Hematopoietic multipotent progenitor cell treated with erythropoietin and hydrocortisone succinate and interleukin-3 and kit ligand, for 15 days (in vitro differentiated cells): ENCODE results near the gene PMFBP1.

ENCODE experiments used
- DNase-seq: peaks from one replicate; pipeline ENCODE4 v3.0.0-alpha.2; 2015; ENCODE audit warnings: low spot score

PMFBP1 gene

DNA sequence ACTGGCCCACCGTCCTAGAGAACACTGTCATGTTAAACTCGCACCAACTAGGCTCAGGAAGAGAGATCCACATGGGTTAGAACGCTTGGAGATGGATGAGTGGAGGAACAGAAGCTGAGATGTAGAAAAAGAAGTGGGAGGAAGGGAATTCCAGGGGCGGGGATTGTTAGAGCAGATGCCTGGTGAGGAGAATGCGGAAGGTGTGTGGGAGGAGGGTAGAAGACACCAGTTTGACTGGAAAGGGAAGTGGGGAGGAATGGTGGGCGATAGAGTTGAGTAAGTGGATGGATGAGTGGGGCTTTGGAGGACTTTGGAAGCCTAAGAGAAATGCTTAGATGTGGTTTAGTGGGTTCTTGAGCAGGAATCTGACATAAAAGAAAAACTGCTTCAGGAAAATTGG, 40.9 kb downstream of the PMFBP1 start:
- no peak for DNase-seq

DNA sequence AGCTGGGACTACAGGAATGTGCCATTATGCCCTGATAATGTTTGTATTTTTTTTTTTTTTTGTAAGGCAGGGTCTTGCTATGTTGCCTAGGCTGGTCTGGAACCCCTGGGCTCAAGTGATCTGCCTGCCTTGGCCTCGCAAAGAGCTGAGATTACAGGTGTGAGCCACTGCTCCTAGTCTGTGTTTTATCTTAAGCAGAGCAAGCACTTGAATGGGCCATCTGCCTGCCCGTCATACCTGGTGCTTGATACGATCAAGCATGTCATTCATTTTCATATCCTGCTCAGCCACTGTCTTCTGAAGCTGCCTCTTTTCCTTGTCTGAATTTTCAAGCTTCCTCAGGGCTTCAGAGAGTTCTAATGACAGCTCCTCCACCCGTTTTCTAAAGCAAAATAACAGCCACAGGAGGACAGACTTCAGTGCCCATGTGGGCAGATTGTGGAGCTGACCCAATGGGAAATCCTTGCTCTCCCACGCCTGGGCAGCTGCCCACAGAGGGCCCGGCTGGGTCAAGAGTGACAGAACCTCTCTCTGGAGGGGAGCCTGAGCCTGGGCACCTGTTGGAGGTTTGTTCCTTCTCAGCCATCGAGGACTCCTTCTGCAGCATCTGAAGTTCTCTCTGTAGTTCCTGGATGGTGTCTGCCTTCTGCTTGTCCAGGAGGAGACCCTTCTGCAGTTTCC, 41.8 kb downstream of the PMFBP1 start:
- DNase-seq = no peak

DNA sequence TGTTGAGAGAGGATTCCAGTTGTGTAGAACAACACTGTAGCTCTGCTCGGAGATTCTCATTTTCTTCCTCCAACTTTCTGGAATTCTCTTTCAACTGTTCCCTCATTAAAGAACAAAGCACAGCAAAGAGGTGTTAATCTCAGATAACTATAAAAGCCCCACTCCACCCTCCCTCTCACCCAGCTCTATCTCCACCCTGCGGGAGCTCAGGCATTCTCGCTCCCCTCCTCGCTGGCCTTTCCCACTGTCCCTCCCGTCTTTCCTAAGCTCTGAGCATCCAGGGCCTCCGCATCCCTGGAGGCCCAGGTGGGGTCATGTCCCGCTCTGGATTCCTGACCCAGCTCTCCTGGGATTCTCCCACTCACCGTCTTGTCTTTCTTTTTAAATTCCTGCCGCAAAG, 43.3 kb downstream of the PMFBP1 start:
- no peak for DNase-seq

DNA sequence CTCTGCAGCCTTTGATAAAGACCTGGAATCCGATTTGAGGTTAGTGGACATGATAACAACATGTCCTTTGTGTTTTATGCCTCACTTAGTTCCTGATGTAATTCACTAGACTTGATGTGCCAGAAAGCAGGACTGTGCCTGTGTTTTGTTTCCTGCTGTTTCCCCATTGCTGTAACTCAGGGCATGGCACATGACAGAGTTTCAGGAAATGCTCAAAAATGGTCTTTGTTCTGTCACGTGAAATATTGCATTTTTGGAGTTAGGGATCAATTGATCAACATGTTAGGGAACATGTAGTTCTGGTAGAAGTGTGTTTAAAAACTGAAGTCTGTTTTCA, 45.6 kb downstream of the PMFBP1 start:
- DNase-seq = no peak

DNA sequence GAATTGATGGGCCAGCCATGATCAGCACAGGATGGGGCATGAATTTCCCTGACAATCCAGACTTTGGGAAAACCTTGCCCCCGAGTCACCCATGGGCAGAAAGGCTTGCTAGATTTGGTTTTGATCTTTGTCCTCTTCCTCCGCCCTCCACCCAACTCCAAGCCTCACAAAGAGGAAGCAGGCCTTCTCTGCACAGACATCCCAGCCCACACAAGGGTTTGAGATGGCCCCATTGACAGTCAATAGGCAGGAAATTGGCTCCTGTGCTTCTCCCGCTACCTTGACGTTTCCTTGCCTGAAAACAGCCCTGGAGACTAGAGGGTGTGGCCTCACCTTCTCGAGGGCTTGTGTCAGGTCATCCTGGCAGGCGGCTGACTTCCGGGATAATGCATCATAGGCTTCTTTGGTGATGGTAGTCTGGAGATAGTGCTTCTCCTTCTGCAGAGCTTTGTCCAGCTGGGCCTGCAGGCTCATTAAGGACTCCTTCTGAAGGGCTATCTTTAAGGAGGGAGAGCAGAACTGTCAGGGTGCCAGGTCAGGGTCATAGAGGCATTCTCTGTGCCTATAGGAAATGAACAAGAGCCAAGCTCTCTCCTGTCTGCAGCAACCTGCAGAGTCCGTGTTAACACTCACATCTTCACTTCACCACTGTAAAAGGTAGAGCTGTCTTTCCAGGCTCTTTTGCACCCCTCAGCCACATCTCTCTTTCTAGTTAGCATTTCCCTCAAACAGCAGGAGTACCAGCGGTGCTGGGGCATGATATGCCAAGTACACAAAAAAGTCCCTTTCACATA, 46.1 kb downstream of the PMFBP1 start:
- no peak for DNase-seq

DNA sequence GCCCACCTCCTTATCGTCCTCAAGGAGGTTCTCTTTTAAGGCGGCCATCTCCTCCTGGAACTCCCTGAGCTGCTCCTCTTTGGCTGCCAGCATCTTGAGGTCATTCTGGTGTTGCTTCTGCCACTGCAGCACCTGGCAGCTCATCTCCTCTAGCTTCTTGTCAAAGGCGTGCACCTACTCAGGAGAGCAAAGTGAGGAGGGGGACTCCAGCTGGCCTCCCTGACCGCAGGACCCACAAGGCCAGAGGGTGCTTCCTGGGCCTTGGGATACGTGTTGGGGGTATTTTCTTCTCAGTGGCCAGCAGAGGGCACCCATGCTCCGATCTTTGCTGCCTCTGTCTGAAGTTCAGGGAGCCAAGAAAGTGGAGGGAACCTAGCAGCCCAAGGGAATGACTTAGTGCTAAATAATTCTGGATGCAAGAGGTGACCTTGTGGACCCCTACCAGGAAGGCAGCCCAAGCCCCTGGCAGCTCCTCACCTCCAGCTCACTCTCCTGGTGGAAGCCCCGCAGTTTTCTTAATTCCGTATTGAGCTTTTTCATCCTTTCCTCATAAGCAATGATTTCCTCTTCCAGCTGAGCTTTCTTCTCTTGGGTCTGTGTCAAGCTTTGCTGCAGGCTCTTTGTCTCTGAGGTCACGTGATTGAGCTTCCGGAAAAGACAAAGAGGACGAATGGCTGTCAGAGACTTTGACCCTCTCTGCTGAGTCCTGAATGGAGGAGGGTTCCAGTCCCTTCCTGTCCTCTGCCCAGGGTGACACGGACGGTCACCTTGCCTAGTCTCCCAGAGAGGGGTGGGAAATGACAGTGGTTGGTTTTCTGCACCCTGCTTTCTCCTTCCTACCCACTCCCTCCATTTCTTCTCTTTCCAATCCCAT, 47.0 kb downstream of the PMFBP1 start:
- DNase-seq = peak; percentile 56

DNA sequence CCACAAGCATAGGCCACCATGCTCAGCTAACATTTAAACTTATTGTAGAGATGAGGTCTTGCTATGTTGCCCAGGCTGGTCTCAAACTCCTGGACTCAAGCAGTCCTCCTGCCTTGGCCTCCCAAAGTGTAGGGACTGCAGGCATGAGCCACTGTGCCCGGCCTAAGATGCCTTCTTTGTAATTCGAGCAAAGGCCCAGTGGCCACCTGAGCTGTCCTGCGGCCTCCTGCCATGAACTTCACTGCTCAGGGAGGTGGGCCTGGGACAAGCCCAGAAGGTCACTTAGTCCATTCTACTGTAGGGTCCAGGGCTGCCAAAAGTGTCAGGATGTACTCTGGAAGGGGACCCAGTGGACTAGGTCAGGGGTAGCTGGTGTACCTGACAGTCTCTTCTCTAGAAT, 47.8 kb downstream of the PMFBP1 start:
- DNase-seq = no peak

DNA sequence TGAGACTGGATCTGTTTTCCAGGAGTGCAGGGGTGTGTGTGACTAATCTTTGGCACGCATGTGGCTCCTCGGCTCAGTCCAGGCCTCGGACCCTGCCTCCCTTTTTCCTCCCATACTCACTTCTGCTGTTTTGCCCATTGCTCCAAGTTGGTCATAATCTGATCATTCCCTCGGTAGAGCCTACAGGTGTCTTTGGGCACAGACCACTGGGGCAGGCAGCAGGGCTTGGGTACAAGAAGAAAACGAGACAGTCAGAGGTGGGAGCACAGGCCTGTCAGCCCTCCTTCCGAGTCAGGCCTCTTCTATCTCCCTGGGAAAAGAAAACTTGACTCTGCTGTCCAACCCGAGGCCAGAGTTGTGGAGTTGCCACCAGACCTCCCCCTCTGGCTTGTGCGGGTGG, 48.5 kb downstream of the PMFBP1 start:
- DNase-seq = no peak

DNA sequence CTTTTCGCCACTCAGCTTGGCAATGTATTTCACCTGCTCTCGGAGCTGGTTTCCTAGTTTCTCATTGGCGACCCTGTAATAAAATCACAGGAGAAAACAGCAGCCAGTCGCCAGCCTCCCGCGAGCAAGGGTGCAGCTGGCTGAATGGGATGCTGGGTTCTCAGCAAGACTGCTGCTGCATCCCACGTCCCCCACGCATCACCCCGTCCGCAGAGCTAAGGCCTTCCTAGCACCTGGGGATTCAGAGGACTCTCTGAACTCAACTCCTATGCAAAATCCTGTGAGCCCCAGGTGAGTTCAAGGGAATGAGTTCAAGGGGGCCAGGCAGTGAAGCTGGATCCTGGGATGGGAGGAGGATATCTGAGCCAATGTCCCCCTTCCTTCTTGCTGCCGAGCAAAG, 49.0 kb downstream of the PMFBP1 start:
- DNase-seq = no peak

DNA sequence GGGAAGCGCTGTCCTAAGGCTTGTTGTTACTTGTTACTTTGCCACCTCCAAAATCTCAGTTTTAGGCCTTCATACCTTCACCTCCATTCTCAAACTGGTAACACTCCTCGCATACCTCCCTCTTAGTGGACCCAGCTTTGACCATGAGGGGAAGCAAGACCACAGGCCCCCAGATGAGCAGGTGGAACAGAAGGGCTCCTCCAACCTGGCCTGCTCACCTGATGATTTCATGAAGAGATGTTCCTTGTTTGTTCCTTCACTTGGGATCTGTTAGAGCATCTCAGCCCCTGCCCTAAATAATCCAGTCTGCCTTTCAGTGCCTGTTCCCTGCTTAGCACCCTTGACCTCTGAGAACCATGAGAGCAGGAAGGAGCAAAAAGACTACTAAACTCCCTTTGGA, 49.6 kb downstream of the PMFBP1 start:
- DNase-seq = no peak

DNA sequence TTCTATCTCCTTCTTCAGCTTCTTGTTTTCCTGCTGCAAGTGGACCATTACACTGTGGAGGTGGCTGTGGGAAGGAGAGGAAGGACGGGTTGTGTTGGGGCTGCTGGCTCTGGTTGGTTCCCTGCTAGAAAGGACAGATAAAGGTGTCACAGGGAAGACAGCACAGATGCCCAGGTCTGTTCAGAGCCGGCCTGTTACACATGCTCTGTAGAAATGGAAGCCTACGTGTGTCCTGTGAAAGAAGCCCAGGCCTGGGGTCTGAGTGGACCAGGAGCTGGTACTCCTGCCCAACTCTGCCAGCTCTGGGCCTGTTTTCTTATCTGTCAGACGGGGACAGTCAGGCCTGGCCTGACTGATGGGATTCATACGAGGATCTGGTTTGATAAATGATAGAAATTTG, 51.9 kb downstream of the PMFBP1 start:
- DNase-seq = no peak

DNA sequence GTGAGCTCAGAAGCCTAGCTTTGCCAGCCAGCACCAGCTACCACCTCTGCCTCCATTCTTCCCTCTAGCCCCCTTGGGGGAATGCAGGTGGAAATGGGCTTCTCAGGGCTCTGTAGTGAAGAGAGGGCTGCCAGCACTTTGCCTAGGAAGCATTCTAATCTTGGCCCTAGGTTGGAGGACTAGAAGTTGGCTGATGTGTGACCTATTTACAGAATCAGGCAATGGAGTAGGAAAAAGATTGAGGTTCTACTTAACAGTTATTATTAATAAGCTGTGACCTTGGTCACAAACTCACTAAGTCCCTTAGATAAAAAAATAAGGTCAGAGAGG, 58.4 kb downstream of the PMFBP1 start:
- no peak for DNase-seq

DNA sequence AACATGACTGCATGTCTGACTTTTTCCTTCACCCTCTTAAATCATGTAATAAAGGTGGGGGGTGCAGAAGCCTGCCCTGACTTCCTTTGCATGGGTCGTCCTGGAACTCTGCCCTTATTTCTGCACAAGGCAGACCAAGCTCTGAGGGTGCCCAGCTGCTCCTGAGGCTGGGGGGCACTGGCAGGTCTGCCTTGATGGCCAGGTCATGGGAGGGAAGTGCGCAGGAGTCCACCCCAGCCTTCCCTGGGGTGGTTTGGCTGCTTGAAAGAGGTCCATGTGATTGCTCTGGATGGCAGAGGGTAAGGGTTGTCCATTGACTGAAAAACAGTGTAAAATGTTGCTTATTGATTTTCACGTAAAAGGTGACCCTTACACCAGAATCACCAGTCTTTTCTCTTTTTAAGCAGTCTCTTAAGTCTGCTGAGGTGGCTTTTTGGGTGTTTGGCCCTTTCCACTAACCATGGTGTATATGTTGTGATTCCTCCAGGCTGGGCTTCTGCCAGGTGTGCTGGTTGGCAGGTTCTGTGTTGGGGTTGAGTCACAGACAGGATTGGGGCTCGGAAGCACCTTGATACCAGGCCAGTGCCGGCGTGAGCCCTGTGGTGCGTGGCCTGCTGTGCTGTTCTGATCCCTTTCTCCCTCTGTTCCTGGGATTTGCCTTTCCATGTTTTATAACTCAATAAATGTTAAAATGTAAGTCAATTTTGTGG, 58.9 kb downstream of the PMFBP1 start:
- DNase-seq = no peak

DNA sequence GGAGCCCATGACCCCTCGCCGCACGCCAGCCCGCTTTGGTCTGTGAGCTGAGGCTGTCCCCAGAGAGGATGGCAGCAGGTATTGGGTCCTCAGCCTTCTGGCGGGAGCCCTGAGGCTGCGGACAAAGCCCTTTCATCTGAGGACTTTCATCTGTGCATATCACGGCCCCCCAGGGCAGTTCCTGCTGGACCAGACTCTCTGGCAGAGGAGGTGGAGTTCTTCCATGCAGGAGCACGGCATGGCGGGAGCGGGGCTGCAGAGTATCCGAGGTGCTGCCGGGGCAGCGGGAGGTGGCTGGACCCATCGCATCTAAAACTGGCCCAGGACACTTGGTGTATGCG, 59.5 kb downstream of the PMFBP1 start:
- DNase-seq = no peak

DNA sequence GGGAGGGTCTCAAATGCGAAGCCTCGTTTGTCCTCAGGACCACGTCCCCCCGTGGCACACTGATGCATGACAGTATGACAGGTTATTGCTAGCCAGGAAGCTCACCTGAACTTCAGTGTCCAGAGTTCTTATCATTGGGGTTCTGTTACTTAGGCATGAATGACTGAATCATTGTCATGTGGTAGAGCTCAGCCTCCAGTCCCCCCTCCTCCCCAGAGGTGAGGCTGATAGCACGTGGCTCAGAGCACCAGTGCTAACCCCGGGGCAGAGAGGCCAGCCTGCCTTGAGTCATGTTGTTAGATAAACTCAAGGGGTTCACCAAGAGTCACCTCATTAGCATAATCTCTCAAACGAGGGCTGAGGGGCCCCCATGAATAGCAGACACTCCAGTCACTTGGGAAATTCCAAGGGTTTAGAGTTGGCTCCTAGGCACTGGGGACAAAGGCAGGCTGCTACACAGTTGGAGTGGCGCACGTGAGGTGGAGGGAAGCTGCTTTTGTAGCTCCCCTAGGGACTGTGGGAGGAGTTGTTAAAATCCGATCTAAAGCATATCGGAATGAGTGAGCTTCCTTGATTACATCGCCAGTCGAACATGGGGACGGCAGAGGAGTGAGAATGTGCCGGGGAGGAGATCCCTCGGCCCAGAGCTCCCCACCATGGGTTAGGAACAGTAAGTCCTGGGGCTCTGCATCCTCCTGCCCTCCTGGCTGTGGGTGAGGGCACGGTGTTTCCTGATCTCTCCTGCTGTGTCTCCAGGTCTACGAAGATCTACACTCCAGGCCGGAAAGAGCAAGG, 60.1 kb downstream of the PMFBP1 start:
- DNase-seq = no peak

DNA sequence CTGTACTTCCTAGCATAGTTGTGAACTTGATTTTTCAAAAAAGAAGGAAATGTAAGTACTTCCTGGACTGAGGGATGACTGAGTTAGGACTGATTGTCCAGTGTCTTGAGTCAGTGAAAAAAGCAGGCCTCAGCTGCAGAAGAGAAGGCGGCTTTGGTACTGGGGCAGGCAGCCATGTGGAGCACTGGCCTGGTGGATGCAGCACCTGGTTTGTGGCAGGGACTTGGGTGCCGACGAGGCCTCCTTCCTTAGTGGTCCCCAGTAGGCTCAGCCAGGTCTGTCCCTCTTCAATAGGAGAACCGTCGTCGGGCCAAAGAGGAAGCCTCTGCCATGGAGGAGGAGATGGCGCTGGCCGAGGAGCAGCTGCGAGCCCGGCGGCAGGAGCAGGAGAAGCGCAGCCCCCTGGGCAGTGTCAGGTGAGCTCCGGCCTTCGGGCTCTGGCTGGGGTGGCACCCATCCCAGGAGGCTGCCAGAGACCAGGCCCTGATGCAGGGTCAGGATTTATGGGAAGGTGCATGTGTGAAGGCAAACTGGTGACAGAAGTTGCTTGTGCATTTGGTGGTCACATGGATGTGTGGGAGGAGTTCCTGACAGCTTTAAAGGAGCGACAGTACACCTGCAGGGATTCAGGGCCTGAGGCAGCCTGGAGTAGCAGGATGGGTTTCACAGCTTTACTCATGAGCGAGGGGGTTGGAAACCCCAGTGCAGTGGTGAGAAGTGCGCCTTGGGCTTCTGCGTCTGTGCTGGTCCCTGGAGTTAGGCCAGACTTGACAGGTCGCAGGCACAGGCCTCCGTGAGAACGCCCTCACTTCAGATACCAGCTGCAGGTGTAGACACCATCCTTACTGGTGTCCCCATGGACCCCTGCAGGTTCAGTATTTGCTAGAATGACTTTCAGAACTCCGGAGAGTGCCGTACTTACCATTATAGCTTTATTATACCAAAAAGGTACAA, 61.0 kb downstream of the PMFBP1 start:
- no peak for DNase-seq

DNA sequence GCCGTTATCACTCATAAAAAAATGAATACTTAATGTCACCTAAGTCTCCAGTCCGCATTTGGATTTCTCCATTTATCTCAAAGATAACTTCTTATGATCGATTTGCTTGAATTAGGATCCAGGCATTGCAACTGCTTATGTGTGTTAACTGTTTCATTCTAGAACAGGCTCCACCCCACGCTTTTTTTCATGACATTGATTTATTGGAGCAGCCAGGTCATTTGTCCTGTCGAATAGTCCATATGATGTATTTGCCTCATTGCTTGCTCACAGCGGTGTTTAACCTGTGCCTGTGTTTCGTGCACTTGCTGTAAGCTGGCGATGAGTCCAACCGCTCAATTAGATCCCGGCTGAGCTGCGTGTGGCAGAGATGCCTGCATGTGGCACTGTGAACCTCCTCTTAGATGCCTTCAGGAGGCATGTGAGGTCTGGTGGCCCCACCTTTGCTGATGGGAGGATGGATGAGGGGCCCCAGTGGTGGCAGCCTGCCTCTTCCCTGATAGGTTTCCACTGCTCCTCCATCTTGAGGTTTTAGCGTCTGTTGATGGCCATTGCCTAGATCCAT, 61.9 kb downstream of the PMFBP1 start:
- DNase-seq = no peak

DNA sequence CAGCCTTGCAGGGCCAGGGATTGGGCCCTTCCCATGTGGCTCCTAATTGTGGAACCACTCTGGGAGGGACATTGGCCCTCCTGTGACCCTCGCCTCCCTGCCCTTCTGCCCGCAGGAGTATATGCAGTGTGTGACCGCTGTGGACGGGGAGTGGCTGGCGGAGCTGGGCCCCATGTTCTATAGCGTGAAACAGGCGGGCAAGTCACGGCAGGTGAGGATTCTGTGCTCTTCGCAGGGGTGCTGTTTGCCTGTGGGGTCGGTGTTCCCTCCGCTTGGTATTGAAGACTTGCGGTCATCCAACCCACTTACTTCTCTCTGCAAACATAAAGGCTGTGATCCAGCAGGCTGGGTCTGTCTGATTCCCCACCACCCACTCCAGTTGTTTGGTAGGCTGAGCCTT, 62.7 kb downstream of the PMFBP1 start:
- no peak for DNase-seq

DNA sequence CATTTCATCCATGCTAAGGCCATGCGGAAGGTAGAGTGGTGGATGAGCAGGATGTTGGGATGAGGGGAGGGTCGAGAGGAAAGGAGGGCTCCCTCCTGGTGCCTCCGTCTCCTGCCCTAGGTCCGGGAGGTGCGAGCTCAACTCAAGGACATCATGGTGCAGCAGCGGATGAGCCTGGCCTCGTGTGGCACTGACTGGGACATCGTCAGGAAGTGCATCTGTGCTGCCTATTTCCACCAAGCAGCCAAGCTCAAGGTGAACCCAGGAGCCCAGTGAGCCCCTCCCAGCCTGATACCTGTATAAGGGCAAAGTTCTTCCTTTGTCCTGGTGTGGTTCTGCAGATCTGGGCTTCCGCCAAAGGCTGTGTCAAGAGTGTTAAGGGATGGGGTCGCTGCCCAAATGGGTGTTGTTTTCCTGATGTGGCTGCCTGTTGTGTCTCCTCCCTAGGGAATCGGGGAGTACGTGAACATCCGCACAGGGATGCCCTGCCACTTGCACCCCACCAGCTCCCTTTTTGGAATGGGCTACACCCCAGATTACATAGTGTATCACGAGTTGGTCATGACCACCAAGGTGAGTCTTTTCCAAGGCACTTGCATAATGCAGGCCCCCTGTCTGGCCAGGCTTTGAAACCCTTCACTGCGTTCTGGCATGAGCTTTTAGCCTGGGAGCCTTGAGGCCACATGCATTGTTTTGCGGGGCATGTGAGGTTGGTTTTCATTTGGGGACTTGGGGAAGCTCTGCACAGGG, 63.4 kb downstream of the PMFBP1 start:
- no peak for DNase-seq

DNA sequence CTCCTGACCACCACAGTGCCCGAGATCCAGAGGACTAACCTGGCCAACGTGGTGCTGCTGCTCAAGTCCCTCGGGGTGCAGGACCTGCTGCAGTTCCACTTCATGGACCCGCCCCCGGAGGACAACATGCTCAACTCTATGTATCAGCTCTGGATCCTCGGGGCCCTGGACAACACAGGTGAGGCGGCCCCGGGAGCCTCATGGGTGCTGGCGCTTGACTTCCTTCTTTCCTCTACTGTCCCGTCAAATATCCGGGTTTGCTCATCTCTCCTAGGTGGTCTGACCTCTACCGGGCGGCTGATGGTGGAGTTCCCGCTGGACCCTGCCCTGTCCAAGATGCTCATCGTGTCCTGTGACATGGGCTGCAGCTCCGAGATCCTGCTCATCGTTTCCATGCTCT, 64.6 kb downstream of the PMFBP1 start:
- no peak for DNase-seq
